Smooth muscle cell (in vitro differentiated cells): Measurements from ENCODE around the gene PLXNA1. TPM values are rescaled to one million over a fixed set of nuclear protein-coding genes. Genes with fewer than 3 reads are reported as not detected.

ENCODE experiments used
- DNase-seq: peaks from one replicate; lab custom pipeline; 2025; ENCODE audit not compliant: unreplicated experiment; lab: John Stamatoyannopoulos, UW
- H2AFZ ChIP-seq: fragments of 200-600 bp; sonication (generic); 2 replicates; pipeline ENCODE4 v1.6.0; 2016; ENCODE audit warnings: antibody characterized with exemption, low read depth, mild to moderate bottlenecking
- H3F3A ChIP-seq: fragments of 200-600 bp; sonication (generic); 2 replicates; pipeline ENCODE4 v1.6.0; 2017; ENCODE audit warnings: antibody characterized with exemption, low read depth
- H3K27ac ChIP-seq: fragments of 200-600 bp; sonication (generic); 2 replicates; pipeline ENCODE4 v1.5.1; 2016; ENCODE audit warnings: low read depth, mild to moderate bottlenecking
- H3K27me3 ChIP-seq: fragments of 200-600 bp; sonication (generic); 2 replicates; pipeline ENCODE4 v1.6.1; 2016; ENCODE audit warnings: low read depth, mild to moderate bottlenecking
- H3K36me3 ChIP-seq: fragments of 200-600 bp; sonication (generic); 2 replicates; pipeline ENCODE4 v1.5.1; 2016; ENCODE audit warnings: low read depth
- H3K4me1 ChIP-seq: fragments of 200-600 bp; sonication (generic); 2 replicates; pipeline ENCODE4 v1.5.1; 2016; ENCODE audit warnings: low read depth
- H3K4me2 ChIP-seq: fragments of 200-600 bp; sonication (generic); 2 replicates; pipeline ENCODE4 v1.6.0; 2016; ENCODE audit warnings: mild to moderate bottlenecking
- H3K4me3 ChIP-seq: fragments of 200-600 bp; sonication (generic); 2 replicates; pipeline ENCODE4 v1.5.1; 2016; ENCODE audit warnings: mild to moderate bottlenecking
- H3K79me2 ChIP-seq: fragments of 200-600 bp; sonication (generic); 2 replicates; pipeline ENCODE4 v1.6.0; 2016; ENCODE audit warnings: low read depth, mild to moderate bottlenecking
- H3K9ac ChIP-seq: fragments of 200-600 bp; sonication (generic); 2 replicates; pipeline ENCODE4 v1.6.0; 2016; ENCODE audit warnings: low read depth
- H3K9me3 ChIP-seq: fragments of 200-600 bp; sonication (generic); replicated peaks from 2 replicates; pipeline ENCODE4 v1.5.1; 2016; ENCODE audit warnings: low read depth
- H4K20me1 ChIP-seq: fragments of 200-600 bp; sonication (generic); 2 replicates; pipeline ENCODE4 v1.6.0; 2016; ENCODE audit warnings: low read depth
- CTCF ChIP-seq: fragments of 200-600 bp; sonication (generic); IDR thresholded peaks from 2 replicates; pipeline ENCODE4 v1.5.1; 2017; ENCODE audit warnings: borderline replicate concordance, mild to moderate bottlenecking, antibody characterized with exemption; ENCODE audit not compliant: insufficient read depth, poor library complexity, severe bottlenecking
- WGBS: methylation state at CpG from one replicate; pipeline ENCODE4 v1.1.7; 2016; ENCODE audit warnings: low lambda C conversion rate; 5-methylcytosine and 5-hydroxymethylcytosine counted together
- polyA plus RNA-seq: library from polyadenylated mRNA; unstranded; fragments of >200 nt; fragmentation: Nextera tagmentation; extraction: Ambion mirVana; gene quantifications from 2 replicates; pipeline ENCODE4 v1.2.1, GENCODE V29; 2016
- total RNA-seq: library from RNA; depleted of rRNA; stranded (reverse); fragments of >200 nt; gene quantifications from 2 replicates; pipeline ENCODE4 v1.2.3, GENCODE V29; 2014

PLXNA1 gene
- total and polyA plus RNA-seq, 2 experiments from 2014 or later, result 37.9 to 50.8 TPM

- H3K9ac ChIP-seq, result no peak overlapping the region
Measured at GRCh38 chr3:126987129-126987528, 4.2 kb downstream of the PLXNA1 start.

GRCh38 chr3:126987596-126987995 is 4.7 kb downstream of the PLXNA1 start:
- WGBS, result 98% methylated on average over 7 of the region's 8 CpGs
- H3K79me2 ChIP-seq, result peaks cover 84% of the 10 kb centered on the region
- H3K4me3 ChIP-seq, result no peak overlapping the region
- no peak for DNase-seq
- H3K4me1 ChIP-seq, result peaks cover 10% of the 10 kb centered on the region
- H3K9me3 ChIP-seq, result no peaks in the 10 kb centered on the region
- no peak overlapping the region for H3K4me2 ChIP-seq
- H3K36me3 ChIP-seq, result no peaks in the 10 kb centered on the region
- no peak for TF ChIP-seq CTCF
- H4K20me1 ChIP-seq, result peaks cover 89% of the 10 kb centered on the region
- H3K9ac ChIP-seq, result no peak overlapping the region
- H2AFZ ChIP-seq, result no peak overlapping the region
- no peaks in the 10 kb centered on the region for H3K27me3 ChIP-seq
- no peak overlapping the region for H3K27ac ChIP-seq
- no peaks in the 10 kb centered on the region for H3F3A ChIP-seq

More at GRCh38 chr3:126987129-126987528, 4.2 kb downstream of the PLXNA1 start:
- Histone ChIP-seq H3K79me2 (peaks cover 81% of the 10 kb centered on the region), H2AFZ (no peak overlapping the region), H3K27me3 (no peaks in the 10 kb centered on the region), H3F3A (no peaks in the 10 kb centered on the region), H3K36me3 (no peaks in the 10 kb centered on the region), H4K20me1 (peaks cover 85% of the 10 kb centered on the region), H3K4me1 (peaks cover 15% of the 10 kb centered on the region), H3K27ac (no peak overlapping the region), H3K9me3 (no peaks in the 10 kb centered on the region), H3K4me3 (no peak overlapping the region), H3K4me2 (no peak overlapping the region)
- no peak for DNase-seq
- WGBS, result 91% methylated on average over 4 of the region's 4 CpGs
- TF ChIP-seq CTCF, result no peak

- H3K36me3 ChIP-seq, result no peaks in the 10 kb centered on the region
- H3K9ac ChIP-seq, result no peak overlapping the region
- DNase-seq, result no peak
- no peak overlapping the region for H2AFZ ChIP-seq
- H3K9me3 ChIP-seq, result no peaks in the 10 kb centered on the region
- H4K20me1 ChIP-seq, result peaks cover 99% of the 10 kb centered on the region
- no peak for TF ChIP-seq CTCF
- H3F3A ChIP-seq, result no peaks in the 10 kb centered on the region
- peaks cover 93% of the 10 kb centered on the region for H3K79me2 ChIP-seq
- H3K27me3 ChIP-seq, result no peaks in the 10 kb centered on the region
- no peak overlapping the region for H3K4me3 ChIP-seq
- H3K4me2 ChIP-seq, result no peak overlapping the region
- H3K4me1 ChIP-seq, result peaks cover 10% of the 10 kb centered on the region
- no peak overlapping the region for H3K27ac ChIP-seq
- WGBS, result 97% methylated on average over 26 of the region's 26 CpGs
Measured at GRCh38 chr3:126988451-126989021, 5.6 kb downstream of the PLXNA1 start.
